ENCODE measurements around the gene LAMB1. TPM values are rescaled to one million over a fixed set of nuclear protein-coding genes. Genes with fewer than 3 reads are reported as not detected.

LAMB1 gene
- total RNA-seq, 1 donor from 2014 or later: 104 TPM

- TF ChIP-seq CTCF (IDR thresholded peaks at IDR 0.05): no peak
- no peak for DNase-seq
- intact Hi-C loops (cut with DNase I): no loop called here
Observed at GRCh38 chr7:107955394-107955793, 47.6 kb downstream of the LAMB1 start.

GRCh38 chr7:107953924-107954303 is 49.0 kb downstream of the LAMB1 start:
- Histone ChIP-seq H3K27me3 (ENCODE audit: low read depth) (no peaks in the 10 kb centered on the region), H3K36me3 (peaks cover 71% of the 10 kb centered on the region), H3K9me3 (no peaks in the 10 kb centered on the region), H3K4me3 (no peak overlapping the region), H3K4me1 (peaks cover 31% of the 10 kb centered on the region), H3K27ac (no peak overlapping the region)
- intact Hi-C loops (cut with DNase I): no loop called here
- no peak for TF ChIP-seq CTCF (IDR thresholded peaks at IDR 0.05)
- no peak for ATAC-seq
- no peak for DNase-seq

More at GRCh38 chr7:107955394-107955793, 47.6 kb downstream of the LAMB1 start:
- Histone ChIP-seq H3K4me1 (peaks cover 23% of the 10 kb centered on the region), H3K36me3 (peaks cover 79% of the 10 kb centered on the region), H3K9me3 (no peaks in the 10 kb centered on the region), H3K27me3 (ENCODE audit: low read depth) (no peaks in the 10 kb centered on the region), H3K4me3 (no peak overlapping the region), H3K27ac (no peak overlapping the region)
- ATAC-seq: no peak

GRCh38 chr7:107953265-107953923 is 49.6 kb downstream of the LAMB1 start:
- H3K27me3 ChIP-seq (ENCODE audit: low read depth): no peaks in the 10 kb centered on the region
- ATAC-seq: no peak
- no peak overlapping the region for H3K4me3 ChIP-seq
- no peak for TF ChIP-seq CTCF (IDR thresholded peaks at IDR 0.05)
- peaks cover 32% of the 10 kb centered on the region for H3K4me1 ChIP-seq
- H3K27ac ChIP-seq: no peak overlapping the region
- no peaks in the 10 kb centered on the region for H3K9me3 ChIP-seq
- no peak for DNase-seq
- H3K36me3 ChIP-seq: peaks cover 70% of the 10 kb centered on the region
- intact Hi-C loops (cut with DNase I): no loop called here

- DNase-seq (no peak), ATAC-seq (peak; percentile 15 to 22)
- Histone ChIP-seq H3K9me3 (no peaks in the 10 kb centered on the region), H3K36me3 (peaks cover 71% of the 10 kb centered on the region), H3K4me3 (no peak overlapping the region), H3K27me3 (ENCODE audit: low read depth) (no peaks in the 10 kb centered on the region), H3K27ac (peak overlapping the region; percentile 16), H3K4me1 (peaks cover 32% of the 10 kb centered on the region)
- no peak for TF ChIP-seq CTCF (IDR thresholded peaks at IDR 0.05)
- intact Hi-C loops (cut with DNase I): no loop called here
Observed at GRCh38 chr7:107951896-107952295, 51.1 kb downstream of the LAMB1 start.

- no peaks in the 10 kb centered on the region for H3K27me3 ChIP-seq (ENCODE audit: low read depth)
- peak; percentile 67 to 77 for ATAC-seq
- TF ChIP-seq CTCF (IDR thresholded peaks at IDR 0.05): no peak
- peaks cover 71% of the 10 kb centered on the region for H3K36me3 ChIP-seq
- H3K4me3 ChIP-seq: no peak overlapping the region
- intact Hi-C loops (cut with DNase I): no loop called here
- DNase-seq: no peak
- H3K27ac ChIP-seq: peak overlapping the region; percentile 16
- peaks cover 32% of the 10 kb centered on the region for H3K4me1 ChIP-seq
- no peaks in the 10 kb centered on the region for H3K9me3 ChIP-seq
Observed at GRCh38 chr7:107951172-107951787, 51.7 kb downstream of the LAMB1 start.

All from lower lobe of right lung (tissue), 2 donors.